Anterior cingulate cortex (tissue), 58 donors: ENCODE measurements around the gene MEG3.

Experiments used
- DNase-seq, 58 donors: peaks; one replicate each; lab custom pipeline; 2025; lab: John Stamatoyannopoulos, UW

The MEG3 gene

GRCh38 chr14:100905166-100905565 lies 79.2 kb downstream of the MEG3 start:
- no peak for DNase-seq

- DNase-seq: no peak
These were observed 80.5 kb downstream of the MEG3 start for GRCh38 chr14:100906420-100906819.

GRCh38 chr14:100907240-100907639 lies 81.3 kb downstream of the MEG3 start:
- no peak for DNase-seq

GRCh38 chr14:100909439-100909838 lies 83.5 kb downstream of the MEG3 start:
- DNase-seq: no peak
